SK-N-SH (cell line): Measurements from ENCODE around the gene IL18RAP. TPM values are rescaled to one million over a fixed set of nuclear protein-coding genes. Genes with fewer than 3 reads are reported as not detected.

Source experiments
- CTCF ChIA-PET: fragments of 300-600, 350-600 bp; formaldehyde crosslinking; extraction: SDS; loops from one replicate; lab custom pipeline; 2021; lab: Yijun Ruan, JAX
- POLR2A ChIA-PET: fragments of 350-600 bp; sonication (Branson Sonifier 250); formaldehyde crosslinking; extraction: SDS; loops from one replicate; lab custom pipeline; 2020; ENCODE audit warnings: antibody characterized with exemption, inconsistent platforms; lab: Yijun Ruan, JAX
- DNase-seq: peaks from one replicate; pipeline ENCODE4 v3.0.0; 2012
- H2AFZ ChIP-seq: fragments of 200-600 bp; sonication (generic); 2 replicates; pipeline ENCODE4 v1.8.1; 2016; ENCODE audit warnings: antibody characterized with exemption, mild to moderate bottlenecking, low read depth
- H3F3A ChIP-seq: fragments of 200-600 bp; sonication (generic); replicated peaks from 2 replicates; pipeline ENCODE3; 2016; ENCODE audit warnings: antibody characterized with exemption, mild to moderate bottlenecking; ENCODE audit not compliant: insufficient read depth
- H3K27ac ChIP-seq, 2 experiments: fragments of 200-500 bp in 1 of 2; fragments of 200-600 bp in 1 of 2; sonication (Bioruptor generic) in 1 of 2; sonication (generic), shearing (Covaris generic) in 1 of 2; 2 replicates each; pipeline versions ENCODE4 v1.5.1 to v1.6.1; 2014 to 2016; ENCODE audit warnings: low read depth in 2 of 2, inconsistent platforms in 1 of 2, low read length in 1 of 2, mild to moderate bottlenecking in 1 of 2, mixed read lengths in 1 of 2
- H3K27me3 ChIP-seq: fragments of 200-600 bp; sonication (generic), shearing (Covaris generic); 2 replicates; pipeline ENCODE4 v1.6.1; 2016; ENCODE audit warnings: mixed run types; ENCODE audit not compliant: insufficient read depth
- H3K36me3 ChIP-seq, 2 experiments: fragments of 200-500 bp in 1 of 2; fragments of 200-600 bp in 1 of 2; sonication (Bioruptor generic) in 1 of 2; sonication (generic) in 1 of 2; replicated peaks in 1 of 2; 2 replicates each; pipeline versions ENCODE3 to v1.5.1; 2014 to 2016; ENCODE audit warnings: low read length in 1 of 2, mild to moderate bottlenecking in 1 of 2; ENCODE audit not compliant: insufficient read depth in 2 of 2, control insufficient read depth in 1 of 2
- H3K4me1 ChIP-seq, 2 experiments: fragments of 200-500 bp in 1 of 2; fragments of 200-600 bp in 1 of 2; sonication (Bioruptor generic) in 1 of 2; sonication (generic), shearing (Covaris generic) in 1 of 2; 2 replicates each; pipeline versions ENCODE4 v1.5.1 to v1.6.1; 2014 to 2016; ENCODE audit warnings: low read depth in 1 of 2, low read length in 1 of 2, mixed run types in 1 of 2; ENCODE audit not compliant: insufficient read depth in 2 of 2, control insufficient read depth in 1 of 2
- H3K4me2 ChIP-seq: fragments of 200-600 bp; sonication (generic), shearing (Covaris generic); 2 replicates; pipeline ENCODE4 v1.6.1; 2017; ENCODE audit warnings: mixed run types
- H3K4me3 ChIP-seq, 2 experiments: fragments of 200-500 bp in 1 of 2; fragments of 200-600 bp in 1 of 2; sonication (Bioruptor generic) in 1 of 2; sonication (generic), shearing (Covaris generic) in 1 of 2; 2 replicates each; pipeline versions ENCODE4 v1.5.1 to v1.8.1; 2014 to 2016; ENCODE audit warnings: low read depth in 2 of 2, inconsistent platforms in 1 of 2, low read length in 1 of 2, mild to moderate bottlenecking in 1 of 2, mixed read lengths in 1 of 2, moderate library complexity in 1 of 2
- H3K79me2 ChIP-seq: fragments of 200-600 bp; sonication (generic); 2 replicates; pipeline ENCODE4 v1.8.1; 2017; ENCODE audit warnings: mild to moderate bottlenecking; ENCODE audit not compliant: insufficient read depth
- H3K9ac ChIP-seq: fragments of 200-600 bp; sonication (generic); 2 replicates; pipeline ENCODE4 v1.6.1; 2017; ENCODE audit warnings: mixed run types
- H3K9me2 ChIP-seq: fragments of 200-600 bp; sonication (generic); 2 replicates; pipeline ENCODE4 v1.6.1; 2017; ENCODE audit warnings: mixed run types
- H3K9me3 ChIP-seq: fragments of 200-600 bp; sonication (generic); 2 replicates; pipeline ENCODE4 v1.6.1; 2017; ENCODE audit warnings: mixed run types, mild to moderate bottlenecking, moderate library complexity
- H4K20me1 ChIP-seq: fragments of 200-600 bp; sonication (generic); 2 replicates; pipeline ENCODE4 v1.6.1; 2017; ENCODE audit warnings: mild to moderate bottlenecking, mixed run types; ENCODE audit not compliant: insufficient read depth
- EP300 ChIP-seq, 2 experiments: IDR thresholded peaks; 2 replicates each; pipeline versions ENCODE4 v1.4.0 to v1.6.1; 2012; ENCODE audit warnings: borderline replicate concordance in 1 of 2, low read depth in 1 of 2, low read length in 1 of 2
- FOSL2 ChIP-seq: IDR thresholded peaks from 2 replicates; pipeline ENCODE4 v1.4.0; 2012; ENCODE audit warnings: low read depth, mild to moderate bottlenecking, moderate library complexity, borderline replicate concordance
- FOXM1 ChIP-seq: IDR thresholded peaks from 2 replicates; pipeline ENCODE4 v1.4.0; 2012; ENCODE audit warnings: low read depth, mild to moderate bottlenecking
- JUND ChIP-seq: IDR thresholded peaks from 2 replicates; pipeline ENCODE4 v1.4.0; 2012
- MEF2A ChIP-seq: IDR thresholded peaks from 2 replicates; pipeline ENCODE4 v1.4.0; 2012; ENCODE audit warnings: low read depth, borderline replicate concordance
- MXI1 ChIP-seq: IDR thresholded peaks from 2 replicates; pipeline ENCODE4 v1.6.1; 2012; ENCODE audit warnings: mild to moderate bottlenecking, low read depth, low read length, improper control_type of control experiment
- NRF1 ChIP-seq: IDR thresholded peaks from 2 replicates; pipeline ENCODE4 v1.6.1; 2012; ENCODE audit warnings: low read depth, mild to moderate bottlenecking, low read length
- RAD21 ChIP-seq: IDR thresholded peaks from 2 replicates; pipeline ENCODE4 v1.6.1; 2012; ENCODE audit warnings: mild to moderate bottlenecking, low read length
- RCOR1 ChIP-seq: fragments of 150-350 bp; IDR thresholded peaks from 2 replicates; pipeline ENCODE4 v1.6.1; 2017; ENCODE audit warnings: antibody characterized with exemption, low read length
- SIN3A ChIP-seq: IDR thresholded peaks from 2 replicates; pipeline ENCODE4 v1.6.1; 2012; ENCODE audit warnings: low read depth, mild to moderate bottlenecking, low read length, moderate library complexity, borderline replicate concordance
- TAF1 ChIP-seq: IDR thresholded peaks from 2 replicates; pipeline ENCODE4 v1.6.1; 2012; ENCODE audit warnings: low read depth, mild to moderate bottlenecking, low read length, moderate library complexity, borderline replicate concordance
- YY1 ChIP-seq: IDR thresholded peaks from 2 replicates; pipeline ENCODE4 v1.4.0; 2012; ENCODE audit warnings: low read depth, mild to moderate bottlenecking
- WGBS: methylation state at CpG from one replicate; pipeline ENCODE4 v1.1.6; 2017; ENCODE audit warnings: low lambda C conversion rate; 5-methylcytosine and 5-hydroxymethylcytosine counted together
- polyA plus RNA-seq, 3 experiments: library from polyadenylated mRNA; depleted of rRNA; stranded (reverse); fragments of >200 nt; gene quantifications; 2 replicates each; pipeline ENCODE4 v1.2.3, GENCODE V29; 2012
- TF ChIP-seq, protein P1 (sequence below): IDR thresholded peaks from 2 replicates; pipeline ENCODE4; 2012
- TF ChIP-seq, protein P2 (sequence below): IDR thresholded peaks from 2 replicates; pipeline ENCODE4 v1.6.1; 2012; ENCODE audit warnings: mild to moderate bottlenecking, low read depth, low read length, moderate library complexity
- TF ChIP-seq, protein P3 (sequence below): fragments of 150-350 bp; IDR thresholded peaks from 2 replicates; pipeline ENCODE4 v1.6.1; 2016; ENCODE audit warnings: mild to moderate bottlenecking, low read depth, low read length
- TF ChIP-seq, protein P4 (sequence below): IDR thresholded peaks from 2 replicates; pipeline ENCODE4 v1.4.0; 2012; ENCODE audit warnings: low read depth
- TF ChIP-seq, protein P5 (sequence below): IDR thresholded peaks from 2 replicates; pipeline ENCODE4 v1.4.0; 2012; ENCODE audit warnings: low read depth, borderline replicate concordance
- TF ChIP-seq, protein P6 (sequence below): fragments of 200-600 bp; sonication (generic); IDR thresholded peaks from 2 replicates; pipeline ENCODE4 v1.6.1; 2017; ENCODE audit warnings: antibody characterized with exemption, mild to moderate bottlenecking, moderate library complexity

The IL18RAP gene
- polyA plus RNA-seq, 1 of the 3 experiments (the other 2 are of a cell fraction): not detected

DNA sequence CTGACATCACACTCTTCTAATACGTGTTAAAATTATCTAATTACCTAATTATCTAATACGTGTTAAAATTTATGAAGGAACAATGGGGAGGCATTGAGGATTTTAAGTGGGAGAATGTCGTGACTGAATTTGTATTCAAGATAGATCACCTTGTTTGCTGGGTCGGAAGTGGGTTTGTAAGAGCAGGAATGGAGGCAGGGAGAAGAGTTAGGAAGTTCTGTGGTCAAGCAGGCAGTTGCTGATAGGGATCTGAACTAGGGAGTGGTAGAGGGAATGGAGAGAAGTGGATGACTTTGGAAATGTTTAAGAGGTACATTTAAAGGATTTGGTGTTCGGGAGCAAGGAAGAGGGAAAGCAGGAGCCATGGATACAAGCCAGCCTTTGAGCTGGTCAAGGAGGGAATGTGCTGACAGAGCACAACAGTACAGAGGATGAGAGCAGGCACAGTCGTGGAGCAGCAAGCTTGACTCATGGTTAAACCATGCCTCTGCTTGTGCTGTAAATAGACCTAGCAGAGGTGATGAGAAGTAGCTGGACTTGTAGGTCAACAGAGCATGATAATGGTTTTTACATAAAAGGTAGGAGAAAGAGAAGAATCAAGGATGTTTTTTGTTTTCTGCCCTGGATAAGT lies 16.2 kb downstream of the IL18RAP start:
- H3K4me1 ChIP-seq: no peaks in the 10 kb centered on the region
- no peak for TF ChIP-seq SIN3A
- TF ChIP-seq FOSL2: no peak
- TF ChIP-seq JUND: no peak
- TF ChIP-seq, protein P1, sequence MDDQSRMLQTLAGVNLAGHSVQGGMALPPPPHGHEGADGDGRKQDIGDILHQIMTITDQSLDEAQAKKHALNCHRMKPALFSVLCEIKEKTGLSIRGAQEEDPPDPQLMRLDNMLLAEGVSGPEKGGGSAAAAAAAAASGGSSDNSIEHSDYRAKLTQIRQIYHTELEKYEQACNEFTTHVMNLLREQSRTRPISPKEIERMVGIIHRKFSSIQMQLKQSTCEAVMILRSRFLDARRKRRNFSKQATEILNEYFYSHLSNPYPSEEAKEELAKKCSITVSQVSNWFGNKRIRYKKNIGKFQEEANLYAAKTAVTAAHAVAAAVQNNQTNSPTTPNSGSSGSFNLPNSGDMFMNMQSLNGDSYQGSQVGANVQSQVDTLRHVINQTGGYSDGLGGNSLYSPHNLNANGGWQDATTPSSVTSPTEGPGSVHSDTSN: no peak
- no peak for TF ChIP-seq TAF1
- TF ChIP-seq, protein P2, sequence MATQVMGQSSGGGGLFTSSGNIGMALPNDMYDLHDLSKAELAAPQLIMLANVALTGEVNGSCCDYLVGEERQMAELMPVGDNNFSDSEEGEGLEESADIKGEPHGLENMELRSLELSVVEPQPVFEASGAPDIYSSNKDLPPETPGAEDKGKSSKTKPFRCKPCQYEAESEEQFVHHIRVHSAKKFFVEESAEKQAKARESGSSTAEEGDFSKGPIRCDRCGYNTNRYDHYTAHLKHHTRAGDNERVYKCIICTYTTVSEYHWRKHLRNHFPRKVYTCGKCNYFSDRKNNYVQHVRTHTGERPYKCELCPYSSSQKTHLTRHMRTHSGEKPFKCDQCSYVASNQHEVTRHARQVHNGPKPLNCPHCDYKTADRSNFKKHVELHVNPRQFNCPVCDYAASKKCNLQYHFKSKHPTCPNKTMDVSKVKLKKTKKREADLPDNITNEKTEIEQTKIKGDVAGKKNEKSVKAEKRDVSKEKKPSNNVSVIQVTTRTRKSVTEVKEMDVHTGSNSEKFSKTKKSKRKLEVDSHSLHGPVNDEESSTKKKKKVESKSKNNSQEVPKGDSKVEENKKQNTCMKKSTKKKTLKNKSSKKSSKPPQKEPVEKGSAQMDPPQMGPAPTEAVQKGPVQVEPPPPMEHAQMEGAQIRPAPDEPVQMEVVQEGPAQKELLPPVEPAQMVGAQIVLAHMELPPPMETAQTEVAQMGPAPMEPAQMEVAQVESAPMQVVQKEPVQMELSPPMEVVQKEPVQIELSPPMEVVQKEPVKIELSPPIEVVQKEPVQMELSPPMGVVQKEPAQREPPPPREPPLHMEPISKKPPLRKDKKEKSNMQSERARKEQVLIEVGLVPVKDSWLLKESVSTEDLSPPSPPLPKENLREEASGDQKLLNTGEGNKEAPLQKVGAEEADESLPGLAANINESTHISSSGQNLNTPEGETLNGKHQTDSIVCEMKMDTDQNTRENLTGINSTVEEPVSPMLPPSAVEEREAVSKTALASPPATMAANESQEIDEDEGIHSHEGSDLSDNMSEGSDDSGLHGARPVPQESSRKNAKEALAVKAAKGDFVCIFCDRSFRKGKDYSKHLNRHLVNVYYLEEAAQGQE: no peak
- TF ChIP-seq YY1: no peak
- TF ChIP-seq, protein P3, sequence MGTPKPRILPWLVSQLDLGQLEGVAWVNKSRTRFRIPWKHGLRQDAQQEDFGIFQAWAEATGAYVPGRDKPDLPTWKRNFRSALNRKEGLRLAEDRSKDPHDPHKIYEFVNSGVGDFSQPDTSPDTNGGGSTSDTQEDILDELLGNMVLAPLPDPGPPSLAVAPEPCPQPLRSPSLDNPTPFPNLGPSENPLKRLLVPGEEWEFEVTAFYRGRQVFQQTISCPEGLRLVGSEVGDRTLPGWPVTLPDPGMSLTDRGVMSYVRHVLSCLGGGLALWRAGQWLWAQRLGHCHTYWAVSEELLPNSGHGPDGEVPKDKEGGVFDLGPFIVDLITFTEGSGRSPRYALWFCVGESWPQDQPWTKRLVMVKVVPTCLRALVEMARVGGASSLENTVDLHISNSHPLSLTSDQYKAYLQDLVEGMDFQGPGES: no peak
- TF ChIP-seq NRF1: no peak
- no peak for TF ChIP-seq FOXM1
- TF ChIP-seq, protein P4, sequence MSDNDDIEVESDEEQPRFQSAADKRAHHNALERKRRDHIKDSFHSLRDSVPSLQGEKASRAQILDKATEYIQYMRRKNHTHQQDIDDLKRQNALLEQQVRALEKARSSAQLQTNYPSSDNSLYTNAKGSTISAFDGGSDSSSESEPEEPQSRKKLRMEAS: no peak
- TF ChIP-seq MEF2A: no peak
- TF ChIP-seq, protein P5, sequence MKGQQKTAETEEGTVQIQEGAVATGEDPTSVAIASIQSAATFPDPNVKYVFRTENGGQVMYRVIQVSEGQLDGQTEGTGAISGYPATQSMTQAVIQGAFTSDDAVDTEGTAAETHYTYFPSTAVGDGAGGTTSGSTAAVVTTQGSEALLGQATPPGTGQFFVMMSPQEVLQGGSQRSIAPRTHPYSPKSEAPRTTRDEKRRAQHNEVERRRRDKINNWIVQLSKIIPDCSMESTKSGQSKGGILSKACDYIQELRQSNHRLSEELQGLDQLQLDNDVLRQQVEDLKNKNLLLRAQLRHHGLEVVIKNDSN: no peak
- no peak for TF ChIP-seq RCOR1
- no peak for TF ChIP-seq RAD21
- no peak for TF ChIP-seq MXI1
- TF ChIP-seq EP300 (IDR thresholded peaks at IDR 0.05; ENCODE audit: borderline replicate concordance in 1 of 2, low read depth in 1 of 2, low read length in 1 of 2): no peak
- TF ChIP-seq, protein P6, sequence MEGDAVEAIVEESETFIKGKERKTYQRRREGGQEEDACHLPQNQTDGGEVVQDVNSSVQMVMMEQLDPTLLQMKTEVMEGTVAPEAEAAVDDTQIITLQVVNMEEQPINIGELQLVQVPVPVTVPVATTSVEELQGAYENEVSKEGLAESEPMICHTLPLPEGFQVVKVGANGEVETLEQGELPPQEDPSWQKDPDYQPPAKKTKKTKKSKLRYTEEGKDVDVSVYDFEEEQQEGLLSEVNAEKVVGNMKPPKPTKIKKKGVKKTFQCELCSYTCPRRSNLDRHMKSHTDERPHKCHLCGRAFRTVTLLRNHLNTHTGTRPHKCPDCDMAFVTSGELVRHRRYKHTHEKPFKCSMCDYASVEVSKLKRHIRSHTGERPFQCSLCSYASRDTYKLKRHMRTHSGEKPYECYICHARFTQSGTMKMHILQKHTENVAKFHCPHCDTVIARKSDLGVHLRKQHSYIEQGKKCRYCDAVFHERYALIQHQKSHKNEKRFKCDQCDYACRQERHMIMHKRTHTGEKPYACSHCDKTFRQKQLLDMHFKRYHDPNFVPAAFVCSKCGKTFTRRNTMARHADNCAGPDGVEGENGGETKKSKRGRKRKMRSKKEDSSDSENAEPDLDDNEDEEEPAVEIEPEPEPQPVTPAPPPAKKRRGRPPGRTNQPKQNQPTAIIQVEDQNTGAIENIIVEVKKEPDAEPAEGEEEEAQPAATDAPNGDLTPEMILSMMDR: no peak
- H4K20me1 ChIP-seq: no peaks in the 10 kb centered on the region
- H3K27me3 ChIP-seq: peaks cover 24% of the 10 kb centered on the region
- H2AFZ ChIP-seq: no peak overlapping the region
- CTCF ChIA-PET: interaction anchor here (1.1 kb wide), 1 partner anchor 10 kb away, joined by 3 read pairs; no protein-coding TSS in a partner anchor
- no peak for DNase-seq
- no peak overlapping the region for H3K9ac ChIP-seq
- H3K9me3 ChIP-seq: no peaks in the 10 kb centered on the region
- H3K9me2 ChIP-seq: no peaks in the 10 kb centered on the region
- H3K4me3 ChIP-seq: no peak overlapping the region
- no peaks in the 10 kb centered on the region for H3K36me3 ChIP-seq
- H3K79me2 ChIP-seq: no peaks in the 10 kb centered on the region
- WGBS: 4% methylated on average over 6 of the region's 6 CpGs
- H3K27ac ChIP-seq: no peak overlapping the region
- no peaks in the 10 kb centered on the region for H3F3A ChIP-seq
- POLR2A ChIA-PET: no interaction called here
- H3K4me2 ChIP-seq: no peak overlapping the region
